Vagina (tissue), 2 donors: ENCODE data around the gene GOLGA6L9.
"Not testable (repeated sequence)": the region's sequence is repeated elsewhere in the genome, so short reads cannot be mapped to it uniquely, and the experiment has no call there.

Experiments
- POLR2A ChIP-seq, 2 donors: fragments of 450-650 bp; IDR thresholded peaks; one replicate each; pipeline ENCODE4 v1.6.1; 2017; ENCODE audit warnings: antibody characterized with exemption in 2 of 2, mild to moderate bottlenecking in 2 of 2, moderate library complexity in 2 of 2
- TF ChIP-seq, protein P1 (sequence below), 3 experiments: fragments of 450-650 bp in 2 of 3; fragments of 200-600 bp in 1 of 3; sonication (generic) in 1 of 3; IDR thresholded peaks; one replicate each; pipeline ENCODE4 v1.5.1; 2017 to 2019; ENCODE audit warnings: antibody characterized with exemption in 3 of 3, mild to moderate bottlenecking in 2 of 3, moderate library complexity in 2 of 3

DNA sequence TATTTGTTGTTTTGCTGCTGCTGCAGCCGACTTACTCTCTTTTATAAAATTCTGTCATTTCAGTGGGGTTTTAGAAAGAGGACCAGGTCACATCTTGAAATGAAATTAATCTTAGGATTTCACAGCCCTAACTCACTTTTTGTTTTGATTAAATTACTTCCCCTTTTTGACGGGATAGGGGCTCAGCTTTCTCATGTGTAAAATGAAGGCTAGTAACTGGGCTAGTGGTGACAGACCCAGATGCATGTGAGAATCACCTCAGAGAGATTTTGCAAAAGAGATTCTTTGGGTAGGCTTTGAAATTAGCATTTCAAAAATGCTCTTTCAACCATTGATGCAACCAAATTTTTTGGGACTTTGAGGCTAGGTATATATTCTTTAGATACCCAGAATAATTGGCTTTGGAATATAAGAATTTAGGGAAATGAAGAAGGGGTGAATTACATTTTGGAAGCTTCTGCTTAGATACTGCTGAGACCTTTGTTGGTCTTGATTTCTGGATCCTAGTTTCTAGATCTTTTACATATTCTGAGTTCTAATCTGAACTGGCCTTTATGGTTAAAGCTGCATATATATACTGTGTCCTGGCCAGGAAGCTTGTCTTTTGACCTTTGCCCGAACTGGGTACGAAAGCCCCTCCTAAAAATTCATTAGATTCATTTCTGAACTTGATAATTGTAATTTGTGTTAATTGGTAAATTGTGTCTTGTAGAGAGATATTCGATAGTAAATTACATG, 30.1 kb upstream of the GOLGA6L9 start:
- not testable (repeated sequence) for TF ChIP-seq POLR2A (IDR thresholded peaks at IDR 0.05)
- TF ChIP-seq, protein P1, sequence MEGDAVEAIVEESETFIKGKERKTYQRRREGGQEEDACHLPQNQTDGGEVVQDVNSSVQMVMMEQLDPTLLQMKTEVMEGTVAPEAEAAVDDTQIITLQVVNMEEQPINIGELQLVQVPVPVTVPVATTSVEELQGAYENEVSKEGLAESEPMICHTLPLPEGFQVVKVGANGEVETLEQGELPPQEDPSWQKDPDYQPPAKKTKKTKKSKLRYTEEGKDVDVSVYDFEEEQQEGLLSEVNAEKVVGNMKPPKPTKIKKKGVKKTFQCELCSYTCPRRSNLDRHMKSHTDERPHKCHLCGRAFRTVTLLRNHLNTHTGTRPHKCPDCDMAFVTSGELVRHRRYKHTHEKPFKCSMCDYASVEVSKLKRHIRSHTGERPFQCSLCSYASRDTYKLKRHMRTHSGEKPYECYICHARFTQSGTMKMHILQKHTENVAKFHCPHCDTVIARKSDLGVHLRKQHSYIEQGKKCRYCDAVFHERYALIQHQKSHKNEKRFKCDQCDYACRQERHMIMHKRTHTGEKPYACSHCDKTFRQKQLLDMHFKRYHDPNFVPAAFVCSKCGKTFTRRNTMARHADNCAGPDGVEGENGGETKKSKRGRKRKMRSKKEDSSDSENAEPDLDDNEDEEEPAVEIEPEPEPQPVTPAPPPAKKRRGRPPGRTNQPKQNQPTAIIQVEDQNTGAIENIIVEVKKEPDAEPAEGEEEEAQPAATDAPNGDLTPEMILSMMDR (IDR thresholded peaks at IDR 0.05): not testable (repeated sequence)
